ENCODE measurements around the gene CERK.

DNA sequence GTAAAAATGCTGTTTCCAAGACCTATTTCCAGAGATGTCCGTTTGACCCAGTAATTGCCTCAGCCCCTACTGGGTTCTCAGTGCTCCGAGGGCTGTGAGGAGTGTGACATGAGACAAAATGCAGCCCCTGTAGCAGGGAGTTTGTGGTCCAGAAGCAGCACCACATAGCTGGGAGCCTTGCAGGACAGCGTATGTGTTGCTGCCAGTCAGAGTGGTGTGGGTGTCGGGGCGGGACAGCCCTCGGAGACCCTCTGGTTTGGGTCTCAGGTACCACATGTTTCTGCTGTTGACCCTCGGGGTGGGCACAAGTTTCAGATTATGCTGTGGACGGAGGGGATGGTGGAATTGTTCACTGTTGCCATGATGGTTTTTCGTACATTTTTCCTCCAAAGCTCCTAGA lies 41.6 kb upstream of the CERK start:
- TF ChIP-seq, protein P1, sequence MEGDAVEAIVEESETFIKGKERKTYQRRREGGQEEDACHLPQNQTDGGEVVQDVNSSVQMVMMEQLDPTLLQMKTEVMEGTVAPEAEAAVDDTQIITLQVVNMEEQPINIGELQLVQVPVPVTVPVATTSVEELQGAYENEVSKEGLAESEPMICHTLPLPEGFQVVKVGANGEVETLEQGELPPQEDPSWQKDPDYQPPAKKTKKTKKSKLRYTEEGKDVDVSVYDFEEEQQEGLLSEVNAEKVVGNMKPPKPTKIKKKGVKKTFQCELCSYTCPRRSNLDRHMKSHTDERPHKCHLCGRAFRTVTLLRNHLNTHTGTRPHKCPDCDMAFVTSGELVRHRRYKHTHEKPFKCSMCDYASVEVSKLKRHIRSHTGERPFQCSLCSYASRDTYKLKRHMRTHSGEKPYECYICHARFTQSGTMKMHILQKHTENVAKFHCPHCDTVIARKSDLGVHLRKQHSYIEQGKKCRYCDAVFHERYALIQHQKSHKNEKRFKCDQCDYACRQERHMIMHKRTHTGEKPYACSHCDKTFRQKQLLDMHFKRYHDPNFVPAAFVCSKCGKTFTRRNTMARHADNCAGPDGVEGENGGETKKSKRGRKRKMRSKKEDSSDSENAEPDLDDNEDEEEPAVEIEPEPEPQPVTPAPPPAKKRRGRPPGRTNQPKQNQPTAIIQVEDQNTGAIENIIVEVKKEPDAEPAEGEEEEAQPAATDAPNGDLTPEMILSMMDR (IDR thresholded peaks at IDR 0.05): no peak
- TF ChIP-seq EP300 (IDR thresholded peaks at IDR 0.05) (no peak), POLR2AphosphoS5 (IDR thresholded peaks at IDR 0.05) (no peak), POLR2A (IDR thresholded peaks at IDR 0.05) (no peak)
